Measurements from ENCODE around the gene TRIO.

DNA sequence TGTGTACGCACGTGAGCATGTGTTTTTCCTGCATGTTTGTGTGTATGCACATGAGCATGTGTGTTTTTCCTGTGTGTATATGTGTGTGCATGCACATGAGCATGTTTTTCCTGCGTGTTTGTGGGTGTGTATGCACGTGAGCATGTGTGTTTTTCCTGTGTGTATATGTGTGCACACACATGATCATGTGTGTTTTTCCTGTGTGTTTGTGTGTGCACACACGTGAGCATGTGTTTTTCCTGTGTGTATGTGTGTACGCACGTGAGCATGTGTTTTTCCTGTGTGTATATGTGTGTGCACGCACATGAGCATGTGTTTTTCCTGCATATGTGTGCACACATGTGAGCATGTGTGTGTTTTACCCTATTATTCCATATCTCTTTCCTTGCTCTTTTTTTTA lies 205.9 kb downstream of the TRIO start:
- TF ChIP-seq, protein P1, sequence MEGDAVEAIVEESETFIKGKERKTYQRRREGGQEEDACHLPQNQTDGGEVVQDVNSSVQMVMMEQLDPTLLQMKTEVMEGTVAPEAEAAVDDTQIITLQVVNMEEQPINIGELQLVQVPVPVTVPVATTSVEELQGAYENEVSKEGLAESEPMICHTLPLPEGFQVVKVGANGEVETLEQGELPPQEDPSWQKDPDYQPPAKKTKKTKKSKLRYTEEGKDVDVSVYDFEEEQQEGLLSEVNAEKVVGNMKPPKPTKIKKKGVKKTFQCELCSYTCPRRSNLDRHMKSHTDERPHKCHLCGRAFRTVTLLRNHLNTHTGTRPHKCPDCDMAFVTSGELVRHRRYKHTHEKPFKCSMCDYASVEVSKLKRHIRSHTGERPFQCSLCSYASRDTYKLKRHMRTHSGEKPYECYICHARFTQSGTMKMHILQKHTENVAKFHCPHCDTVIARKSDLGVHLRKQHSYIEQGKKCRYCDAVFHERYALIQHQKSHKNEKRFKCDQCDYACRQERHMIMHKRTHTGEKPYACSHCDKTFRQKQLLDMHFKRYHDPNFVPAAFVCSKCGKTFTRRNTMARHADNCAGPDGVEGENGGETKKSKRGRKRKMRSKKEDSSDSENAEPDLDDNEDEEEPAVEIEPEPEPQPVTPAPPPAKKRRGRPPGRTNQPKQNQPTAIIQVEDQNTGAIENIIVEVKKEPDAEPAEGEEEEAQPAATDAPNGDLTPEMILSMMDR (conservative IDR thresholded peaks at IDR 0.05 in 1 of 2, IDR thresholded peaks at IDR 0.05 in 1 of 2; ENCODE audit: low read depth in 1 of 2, low read length in 2 of 2), result no peak
- no peak for TF ChIP-seq EZH2 (IDR thresholded peaks at IDR 0.05; ENCODE audit: low read length, missing control alignments)
